GM23338 (cell line): ENCODE measurements around the gene BMAL1. TPM values are rescaled to one million over a fixed set of nuclear protein-coding genes. Genes with fewer than 3 reads are reported as not detected.

Experiments used
- ATAC-seq: fragments of 200-7000 bp; cut with Tn5 transposase; 3 replicates; pipeline ENCODE4 v1.9.1; 2020
- DNase-seq: peaks from one replicate; pipeline ENCODE4 v3.0.0-alpha.2; 2015; ENCODE audit warnings: low spot score
- H2AFZ ChIP-seq: fragments of 200-600 bp; sonication (generic); 2 replicates; pipeline ENCODE4 v1.8.0; 2016; ENCODE audit warnings: antibody characterized with exemption, mild to moderate bottlenecking, moderate library complexity
- H3F3A ChIP-seq: fragments of 200-600 bp; sonication (generic); replicated peaks from 2 replicates; pipeline ENCODE4 v1.8.0; 2017; ENCODE audit warnings: antibody characterized with exemption, mixed run types, low read depth
- H3K27ac ChIP-seq: fragments of 200-600 bp; sonication (generic); 2 replicates; pipeline ENCODE4 v1.6.1; 2016; ENCODE audit warnings: low read depth
- H3K27me3 ChIP-seq: fragments of 200-600 bp; sonication (generic); 2 replicates; pipeline ENCODE4 v1.8.0; 2016; ENCODE audit warnings: mild to moderate bottlenecking, mixed run types, moderate library complexity; ENCODE audit not compliant: insufficient read depth
- H3K36me3 ChIP-seq: fragments of 200-600 bp; sonication (generic); 2 replicates; pipeline ENCODE4 v1.8.0; 2016; ENCODE audit warnings: mild to moderate bottlenecking; ENCODE audit not compliant: insufficient read depth
- H3K4me1 ChIP-seq: fragments of 200-600 bp; sonication (generic); 2 replicates; pipeline ENCODE4 v1.8.0; 2016; ENCODE audit warnings: mild to moderate bottlenecking, moderate library complexity; ENCODE audit not compliant: insufficient read depth
- H3K4me2 ChIP-seq: fragments of 200-600 bp; sonication (generic); 2 replicates; pipeline ENCODE4 v1.7.1; 2017; ENCODE audit warnings: mixed run types
- H3K4me3 ChIP-seq: fragments of 200-600 bp; sonication (generic); 2 replicates; pipeline ENCODE4 v1.6.1; 2016; ENCODE audit warnings: mixed run types
- H3K79me2 ChIP-seq: fragments of 200-600 bp; sonication (generic); replicated peaks from 2 replicates; pipeline ENCODE4 v1.8.0; 2017; ENCODE audit warnings: mild to moderate bottlenecking; ENCODE audit not compliant: insufficient read depth
- H3K9me2 ChIP-seq: fragments of 200-600 bp; sonication (generic); 2 replicates; pipeline ENCODE4 v1.8.0; 2017; ENCODE audit not compliant: insufficient read depth
- H4K20me1 ChIP-seq: fragments of 200-600 bp; sonication (generic); replicated peaks from 2 replicates; pipeline ENCODE4 v1.8.0; 2017; ENCODE audit warnings: mild to moderate bottlenecking; ENCODE audit not compliant: insufficient read depth
- H3K27ac Mint-ChIP-seq: 2 replicates; pipeline ENCODE4 v1.8.0; 2020; ENCODE audit warnings: inconsistent platforms, mild to moderate bottlenecking, moderate library complexity, mixed read lengths
- H3K27me3 Mint-ChIP-seq: 3 replicates; pipeline ENCODE4 v1.8.0; 2022; ENCODE audit warnings: low read depth, mild to moderate bottlenecking, moderate library complexity, mixed read lengths, inconsistent platforms; ENCODE audit not compliant: insufficient read depth, poor library complexity
- H3K36me3 Mint-ChIP-seq: 3 replicates; pipeline ENCODE4 v1.8.0; 2021; ENCODE audit warnings: low read depth, mild to moderate bottlenecking, inconsistent platforms, moderate library complexity, mixed read lengths
- H3K4me1 Mint-ChIP-seq: 3 replicates; pipeline ENCODE4 v1.8.0; 2020; ENCODE audit warnings: mild to moderate bottlenecking, inconsistent platforms, mixed read lengths
- H3K4me3 Mint-ChIP-seq: 3 replicates; pipeline ENCODE4 v1.8.0; 2021; ENCODE audit warnings: moderate library complexity, mild to moderate bottlenecking, inconsistent platforms, mixed read lengths
- H3K9me3 Mint-ChIP-seq: 3 replicates; pipeline ENCODE4 v1.8.0; 2020; ENCODE audit warnings: moderate library complexity, mild to moderate bottlenecking, inconsistent platforms, mixed read lengths
- CREB1 ChIP-seq: fragments of 250-450 bp; sonication (Bioruptor Pico); IDR thresholded peaks from 2 replicates; pipeline ENCODE4 v1.5.0; 2020; ENCODE audit warnings: low read depth, mild to moderate bottlenecking, moderate library complexity
- EZH2phosphoT487 ChIP-seq: fragments of 200-600 bp; sonication (generic); IDR thresholded peaks from one replicate; pipeline ENCODE4 v1.8.1; 2018; ENCODE audit warnings: antibody characterized with exemption; ENCODE audit not compliant: unreplicated experiment
- JUNB ChIP-seq: IDR thresholded peaks from one replicate; pipeline ENCODE4 v1.6.1; 2016; ENCODE audit warnings: antibody characterized with exemption; ENCODE audit not compliant: unreplicated experiment
- ZNF331 ChIP-seq: fragments of 250-450 bp; sonication (Bioruptor Pico); IDR thresholded peaks from 2 replicates; pipeline ENCODE4 v1.5.0; 2020; ENCODE audit warnings: low read depth, mild to moderate bottlenecking, moderate library complexity
- polyA plus RNA-seq: library from polyadenylated mRNA; unstranded; fragments of >200 nt; fragmentation: Nextera tagmentation; extraction: Ambion mirVana; gene quantifications from 2 replicates; pipeline ENCODE4 v1.2.1, GENCODE V29; 2016
- total RNA-seq: library from RNA; depleted of rRNA; stranded (reverse); fragments of >200 nt; shearing (Covaris generic); gene quantifications from 2 replicates; pipeline ENCODE4 v1.2.3, GENCODE V29; 2014
- TF ChIP-seq, protein P1 (sequence below), 2 experiments: fragments of 200-600 bp in 1 of 2; sonication (generic) in 1 of 2; conservative IDR thresholded peaks; 2 replicates each; pipeline versions ENCODE4 v1.5.1 to v1.6.1; 2016 to 2017; ENCODE audit warnings: antibody characterized with exemption in 2 of 2, low read depth in 2 of 2, mild to moderate bottlenecking in 2 of 2, moderate library complexity in 1 of 2
- TF ChIP-seq, protein P2 (sequence below): IDR thresholded peaks from 2 replicates; pipeline ENCODE4 v1.6.1; 2016; ENCODE audit warnings: antibody characterized with exemption
- TF ChIP-seq, protein P3 (sequence below): IDR thresholded peaks from one replicate; pipeline ENCODE4 v1.6.1; 2018; ENCODE audit warnings: antibody characterized with exemption; ENCODE audit not compliant: unreplicated experiment

The BMAL1 gene
- total and polyA plus RNA-seq, 2 experiments from 2014 or later: 5.1 to 7.2 TPM

GRCh38 chr11:13292970-13293369 lies 15.4 kb downstream of the BMAL1 start:
- no peaks in the 10 kb centered on the region for H3K9me3 Mint-ChIP-seq
- Histone ChIP-seq H3K4me2 (no peak overlapping the region), H4K20me1 (no peaks in the 10 kb centered on the region), H3F3A (no peaks in the 10 kb centered on the region), H3K4me3 (no peak overlapping the region), H3K27ac (no peak overlapping the region), H3K27me3 (no peaks in the 10 kb centered on the region), H3K4me1 (no peaks in the 10 kb centered on the region), H3K79me2 (0 out of 2 replicates have a peak, but pooled peaks cover 2% of the 10 kb centered on the region), H2AFZ (no peak overlapping the region), H3K9me2 (no peaks in the 10 kb centered on the region), H3K36me3 (no peaks in the 10 kb centered on the region)
- DNase-seq (peak; percentile 29), ATAC-seq (peak; percentile 73)
- no peak overlapping the region for H3K4me3 Mint-ChIP-seq
- H3K27me3 Mint-ChIP-seq: no peaks in the 10 kb centered on the region
- H3K36me3 Mint-ChIP-seq: no peaks in the 10 kb centered on the region
- peaks cover 13% of the 10 kb centered on the region for H3K4me1 Mint-ChIP-seq
- TF ChIP-seq, protein P1, sequence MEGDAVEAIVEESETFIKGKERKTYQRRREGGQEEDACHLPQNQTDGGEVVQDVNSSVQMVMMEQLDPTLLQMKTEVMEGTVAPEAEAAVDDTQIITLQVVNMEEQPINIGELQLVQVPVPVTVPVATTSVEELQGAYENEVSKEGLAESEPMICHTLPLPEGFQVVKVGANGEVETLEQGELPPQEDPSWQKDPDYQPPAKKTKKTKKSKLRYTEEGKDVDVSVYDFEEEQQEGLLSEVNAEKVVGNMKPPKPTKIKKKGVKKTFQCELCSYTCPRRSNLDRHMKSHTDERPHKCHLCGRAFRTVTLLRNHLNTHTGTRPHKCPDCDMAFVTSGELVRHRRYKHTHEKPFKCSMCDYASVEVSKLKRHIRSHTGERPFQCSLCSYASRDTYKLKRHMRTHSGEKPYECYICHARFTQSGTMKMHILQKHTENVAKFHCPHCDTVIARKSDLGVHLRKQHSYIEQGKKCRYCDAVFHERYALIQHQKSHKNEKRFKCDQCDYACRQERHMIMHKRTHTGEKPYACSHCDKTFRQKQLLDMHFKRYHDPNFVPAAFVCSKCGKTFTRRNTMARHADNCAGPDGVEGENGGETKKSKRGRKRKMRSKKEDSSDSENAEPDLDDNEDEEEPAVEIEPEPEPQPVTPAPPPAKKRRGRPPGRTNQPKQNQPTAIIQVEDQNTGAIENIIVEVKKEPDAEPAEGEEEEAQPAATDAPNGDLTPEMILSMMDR (conservative IDR thresholded peaks at IDR 0.05; ENCODE audit: low read depth in 2 of 2): peak; percentile 8 to 60; a peak in 2 of 4 replicates
- TF ChIP-seq, protein P2, sequence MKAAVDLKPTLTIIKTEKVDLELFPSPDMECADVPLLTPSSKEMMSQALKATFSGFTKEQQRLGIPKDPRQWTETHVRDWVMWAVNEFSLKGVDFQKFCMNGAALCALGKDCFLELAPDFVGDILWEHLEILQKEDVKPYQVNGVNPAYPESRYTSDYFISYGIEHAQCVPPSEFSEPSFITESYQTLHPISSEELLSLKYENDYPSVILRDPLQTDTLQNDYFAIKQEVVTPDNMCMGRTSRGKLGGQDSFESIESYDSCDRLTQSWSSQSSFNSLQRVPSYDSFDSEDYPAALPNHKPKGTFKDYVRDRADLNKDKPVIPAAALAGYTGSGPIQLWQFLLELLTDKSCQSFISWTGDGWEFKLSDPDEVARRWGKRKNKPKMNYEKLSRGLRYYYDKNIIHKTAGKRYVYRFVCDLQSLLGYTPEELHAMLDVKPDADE: no peak
- TF ChIP-seq CREB1 (CRISPR knock-in tag): no peak
- no peak for TF ChIP-seq EZH2phosphoT487
- no peak overlapping the region for H3K27ac Mint-ChIP-seq

DNA sequence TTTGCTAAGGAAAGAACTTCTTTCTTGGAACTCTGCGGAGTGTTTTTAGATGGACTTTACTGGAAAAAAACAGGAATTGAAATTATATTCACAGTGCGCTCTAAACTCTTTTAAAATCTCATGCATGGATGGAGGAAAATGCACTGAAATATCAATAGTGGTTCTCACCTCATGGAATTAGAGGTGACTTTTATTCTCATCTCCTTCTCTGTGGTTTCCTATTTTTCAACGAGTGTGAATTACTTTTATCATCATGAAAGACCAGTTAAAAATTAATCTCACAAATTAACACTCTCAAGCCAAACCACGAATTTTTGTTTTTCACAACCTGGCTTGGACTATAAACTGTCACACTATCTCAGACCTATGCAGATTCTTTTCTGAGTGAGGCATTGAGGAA lies 16.6 kb downstream of the BMAL1 start:
- Histone ChIP-seq H2AFZ (no peak overlapping the region), H3K27me3 (no peaks in the 10 kb centered on the region), H3K79me2 (0 out of 2 replicates have a peak, but pooled peaks cover 2% of the 10 kb centered on the region), H3K9me2 (no peaks in the 10 kb centered on the region), H3K36me3 (no peaks in the 10 kb centered on the region), H3K4me2 (no peak overlapping the region), H3K27ac (no peak overlapping the region), H3F3A (no peaks in the 10 kb centered on the region), H3K4me1 (no peaks in the 10 kb centered on the region), H4K20me1 (no peaks in the 10 kb centered on the region), H3K4me3 (no peak overlapping the region)
- Mint-ChIP-seq H3K9me3 (no peaks in the 10 kb centered on the region), H3K27ac (no peak overlapping the region), H3K4me1 (peaks cover 18% of the 10 kb centered on the region), H3K4me3 (no peak overlapping the region), H3K27me3 (peaks cover 1% of the 10 kb centered on the region), H3K36me3 (no peaks in the 10 kb centered on the region)
- DNase-seq (no peak), ATAC-seq (no peak)
- TF ChIP-seq, protein P3, sequence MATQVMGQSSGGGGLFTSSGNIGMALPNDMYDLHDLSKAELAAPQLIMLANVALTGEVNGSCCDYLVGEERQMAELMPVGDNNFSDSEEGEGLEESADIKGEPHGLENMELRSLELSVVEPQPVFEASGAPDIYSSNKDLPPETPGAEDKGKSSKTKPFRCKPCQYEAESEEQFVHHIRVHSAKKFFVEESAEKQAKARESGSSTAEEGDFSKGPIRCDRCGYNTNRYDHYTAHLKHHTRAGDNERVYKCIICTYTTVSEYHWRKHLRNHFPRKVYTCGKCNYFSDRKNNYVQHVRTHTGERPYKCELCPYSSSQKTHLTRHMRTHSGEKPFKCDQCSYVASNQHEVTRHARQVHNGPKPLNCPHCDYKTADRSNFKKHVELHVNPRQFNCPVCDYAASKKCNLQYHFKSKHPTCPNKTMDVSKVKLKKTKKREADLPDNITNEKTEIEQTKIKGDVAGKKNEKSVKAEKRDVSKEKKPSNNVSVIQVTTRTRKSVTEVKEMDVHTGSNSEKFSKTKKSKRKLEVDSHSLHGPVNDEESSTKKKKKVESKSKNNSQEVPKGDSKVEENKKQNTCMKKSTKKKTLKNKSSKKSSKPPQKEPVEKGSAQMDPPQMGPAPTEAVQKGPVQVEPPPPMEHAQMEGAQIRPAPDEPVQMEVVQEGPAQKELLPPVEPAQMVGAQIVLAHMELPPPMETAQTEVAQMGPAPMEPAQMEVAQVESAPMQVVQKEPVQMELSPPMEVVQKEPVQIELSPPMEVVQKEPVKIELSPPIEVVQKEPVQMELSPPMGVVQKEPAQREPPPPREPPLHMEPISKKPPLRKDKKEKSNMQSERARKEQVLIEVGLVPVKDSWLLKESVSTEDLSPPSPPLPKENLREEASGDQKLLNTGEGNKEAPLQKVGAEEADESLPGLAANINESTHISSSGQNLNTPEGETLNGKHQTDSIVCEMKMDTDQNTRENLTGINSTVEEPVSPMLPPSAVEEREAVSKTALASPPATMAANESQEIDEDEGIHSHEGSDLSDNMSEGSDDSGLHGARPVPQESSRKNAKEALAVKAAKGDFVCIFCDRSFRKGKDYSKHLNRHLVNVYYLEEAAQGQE: no peak
- TF ChIP-seq ZNF331 (CRISPR knock-in tag) (no peak), JUNB (no peak), CREB1 (CRISPR knock-in tag) (no peak)
- TF ChIP-seq, protein P1 (conservative IDR thresholded peaks at IDR 0.05; ENCODE audit: low read depth in 2 of 2): no peak
- TF ChIP-seq, protein P2: no peak
